ENCODE measurements around the gene SPON2. TPM values are rescaled to one million over a fixed set of nuclear protein-coding genes. Genes with fewer than 3 reads are reported as not detected.

Gene SPON2
- total and polyA plus RNA-seq, 2 of the 4 experiments (the other 2 are of a cell fraction) = 21.1 to 177 TPM

DNA sequence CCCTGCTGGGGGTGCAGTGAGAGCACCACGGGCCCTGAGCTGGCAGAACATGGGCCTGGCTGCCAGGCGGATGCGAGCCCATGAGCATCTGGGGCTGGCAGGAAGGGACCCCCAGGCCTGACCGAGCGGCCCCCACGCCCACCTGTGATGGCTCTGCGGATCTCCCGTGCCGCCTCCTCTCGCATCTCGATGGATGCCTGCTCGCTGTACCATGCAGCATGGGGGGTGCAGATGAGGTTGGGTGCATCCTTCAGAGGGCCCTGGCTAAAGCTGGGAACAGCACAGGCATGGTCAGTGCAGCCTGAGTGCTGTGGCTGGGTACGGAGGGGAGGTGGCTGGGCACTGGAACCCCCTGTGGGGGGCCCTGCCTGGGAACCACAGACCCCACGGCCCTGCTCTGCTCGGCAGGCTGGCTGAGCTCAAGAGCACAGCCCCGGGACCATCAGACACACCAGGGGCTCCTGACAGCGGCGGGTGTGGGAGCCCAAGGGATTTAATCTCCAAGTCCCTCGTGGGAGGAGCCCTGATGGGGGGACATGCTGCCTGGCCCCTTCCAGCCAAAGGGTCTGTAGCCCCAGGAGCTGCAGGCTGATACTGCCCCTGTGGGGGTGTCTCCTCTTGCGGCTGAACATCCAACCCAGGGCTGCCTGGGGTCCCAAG, 41.1 kb upstream of the SPON2 start:
- Histone ChIP-seq H2AK9ac (replicated peaks; ENCODE audit: low read depth, low read length, poor library complexity) (peak overlapping the region; percentile 3), H3K27ac (ENCODE audit: insufficient read depth, low read length) (no peak overlapping the region), H2AK5ac (ENCODE audit: low read depth, low read length) (no peak overlapping the region), H3K4me3 (ENCODE audit: insufficient read depth, low read depth, low read length) (no peak overlapping the region), H3K14ac (replicated peaks; ENCODE audit: low read depth, low read length) (no peak overlapping the region), H2BK5ac (ENCODE audit: low read depth, low read length, poor library complexity, severe bottlenecking) (no peak overlapping the region), H3K4me2 (ENCODE audit: low read depth, low read length) (no peak overlapping the region), H3K9me3 (ENCODE audit: control insufficient read depth, insufficient read depth, low read length) (no peaks in the 10 kb centered on the region), H2BK20ac (ENCODE audit: low read depth, low read length) (no peak overlapping the region), H3K9ac (ENCODE audit: low read depth, low read length) (no peak overlapping the region), H2BK15ac (ENCODE audit: low read depth, low read length) (no peak overlapping the region), H3K9me1 (ENCODE audit: insufficient read depth, low read length) (peaks cover 18% of the 10 kb centered on the region), H3K4ac (ENCODE audit: low read depth, low read length) (no peak overlapping the region), H3K36me3 (ENCODE audit: control insufficient read depth, insufficient read depth, low read length) (peaks cover 70% of the 10 kb centered on the region), H4K20me1 (ENCODE audit: insufficient read depth, low read length) (no peaks in the 10 kb centered on the region; the same call in 1 of the 2 replicates), H3K79me1 (ENCODE audit: low read depth in 1 of 2, low read length in 2 of 2) (peaks cover 7 to 61% of the 10 kb centered on the region in 2 experiments), H2AFZ (replicated peaks; ENCODE audit: low read length, poor library complexity) (no peak overlapping the region), H3K18ac (ENCODE audit: low read depth, low read length) (no peak overlapping the region), H3K27me3 (ENCODE audit: control insufficient read depth, insufficient read depth, low read length) (no peaks in the 10 kb centered on the region), H3K56ac (ENCODE audit: extremely low read depth, insufficient read depth, low read length) (no peak overlapping the region), H3K4me1 (ENCODE audit: control insufficient read depth, insufficient read depth, low read length) (peaks cover 26% of the 10 kb centered on the region), H4K5ac (ENCODE audit: low read depth, low read length) (no peak overlapping the region), H2BK120ac (ENCODE audit: low read depth, low read length) (no peak overlapping the region), H4K91ac (ENCODE audit: insufficient read depth, low read depth, low read length) (no peak overlapping the region), H4K8ac (ENCODE audit: low read depth in 2 of 2, low read length in 2 of 2) (no peak overlapping the region), H3K23ac (ENCODE audit: low read depth, low read length) (no peak overlapping the region)
- POLR2A ChIA-PET (ENCODE audit: unreplicated experiment) = no interaction called here
- in situ Hi-C loops (cut with MboI; ENCODE audit: low sequenced_read_pairs) (no loop called here), dilution Hi-C loops (cut with HindIII; ENCODE audit: low sequenced_read_pairs, unreplicated experiment) (no loop called here), intact Hi-C loops (cut with micrococcal nuclease) (no loop called here)
- TF ChIP-seq MAZ (IDR thresholded peaks at IDR 0.05; ENCODE audit: borderline replicate concordance, low read depth, low read length) (no peak), BHLHE40 (IDR thresholded peaks at IDR 0.05; ENCODE audit: low read depth, low read length) (no peak), SMC3 (IDR thresholded peaks at IDR 0.05; ENCODE audit: low read depth, low read length) (no peak), RCOR1 (IDR thresholded peaks at IDR 0.05; ENCODE audit: insufficient replicate concordance, low read length) (no peak), CEBPB (IDR thresholded peaks at IDR 0.05; ENCODE audit: low read depth, low read length) (no peak), MAFK (IDR thresholded peaks at IDR 0.05; ENCODE audit: low read depth, low read length) (no peak), MXI1 (IDR thresholded peaks at IDR 0.05; ENCODE audit: borderline replicate concordance, low read depth, low read length) (no peak), FOS (IDR thresholded peaks at IDR 0.05; ENCODE audit: low read depth, low read length) (no peak)
- TF ChIP-seq, protein P1, sequence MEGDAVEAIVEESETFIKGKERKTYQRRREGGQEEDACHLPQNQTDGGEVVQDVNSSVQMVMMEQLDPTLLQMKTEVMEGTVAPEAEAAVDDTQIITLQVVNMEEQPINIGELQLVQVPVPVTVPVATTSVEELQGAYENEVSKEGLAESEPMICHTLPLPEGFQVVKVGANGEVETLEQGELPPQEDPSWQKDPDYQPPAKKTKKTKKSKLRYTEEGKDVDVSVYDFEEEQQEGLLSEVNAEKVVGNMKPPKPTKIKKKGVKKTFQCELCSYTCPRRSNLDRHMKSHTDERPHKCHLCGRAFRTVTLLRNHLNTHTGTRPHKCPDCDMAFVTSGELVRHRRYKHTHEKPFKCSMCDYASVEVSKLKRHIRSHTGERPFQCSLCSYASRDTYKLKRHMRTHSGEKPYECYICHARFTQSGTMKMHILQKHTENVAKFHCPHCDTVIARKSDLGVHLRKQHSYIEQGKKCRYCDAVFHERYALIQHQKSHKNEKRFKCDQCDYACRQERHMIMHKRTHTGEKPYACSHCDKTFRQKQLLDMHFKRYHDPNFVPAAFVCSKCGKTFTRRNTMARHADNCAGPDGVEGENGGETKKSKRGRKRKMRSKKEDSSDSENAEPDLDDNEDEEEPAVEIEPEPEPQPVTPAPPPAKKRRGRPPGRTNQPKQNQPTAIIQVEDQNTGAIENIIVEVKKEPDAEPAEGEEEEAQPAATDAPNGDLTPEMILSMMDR (conservative IDR thresholded peaks at IDR 0.05; ENCODE audit: low read depth, low read length) = no peak
- TF ChIP-seq, protein P2, sequence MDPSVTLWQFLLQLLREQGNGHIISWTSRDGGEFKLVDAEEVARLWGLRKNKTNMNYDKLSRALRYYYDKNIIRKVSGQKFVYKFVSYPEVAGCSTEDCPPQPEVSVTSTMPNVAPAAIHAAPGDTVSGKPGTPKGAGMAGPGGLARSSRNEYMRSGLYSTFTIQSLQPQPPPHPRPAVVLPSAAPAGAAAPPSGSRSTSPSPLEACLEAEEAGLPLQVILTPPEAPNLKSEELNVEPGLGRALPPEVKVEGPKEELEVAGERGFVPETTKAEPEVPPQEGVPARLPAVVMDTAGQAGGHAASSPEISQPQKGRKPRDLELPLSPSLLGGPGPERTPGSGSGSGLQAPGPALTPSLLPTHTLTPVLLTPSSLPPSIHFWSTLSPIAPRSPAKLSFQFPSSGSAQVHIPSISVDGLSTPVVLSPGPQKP (IDR thresholded peaks at IDR 0.05; ENCODE audit: borderline replicate concordance, low read depth, low read length) = no peak
- ATAC-seq (ENCODE audit: low read depth) (no peak), DNase-seq (no peak)
- BruUV-seq (replicated peaks) = no TSS peak
- CTCF ChIA-PET = no interaction called here
- 96% methylated on average over 5 of the region's 20 CpGs; no CpG with 5 or more reads in 1 of the 2 experiments for WGBS, 2 experiments (ENCODE audit: extremely low coverage in 2 of 2, insufficient read length in 1 of 2)

Measured in IMR-90 (cell line).